ENCODE data around the gene MAN1B1. TPM values are rescaled to one million over a fixed set of nuclear protein-coding genes. Genes with fewer than 3 reads are reported as not detected.

Gene MAN1B1
- total and polyA plus RNA-seq, 2 of the 4 experiments (the other 2 are of a cell fraction): 28.7 to 55.1 TPM

- H2AFZ ChIP-seq (replicated peaks; ENCODE audit: low read length, poor library complexity): peak overlapping the region; percentile 63
- peaks cover 42% of the 10 kb centered on the region for H3K36me3 ChIP-seq (ENCODE audit: control insufficient read depth, insufficient read depth, low read length)
- no TSS peak for BruUV-seq (replicated peaks)
- in situ Hi-C loops (cut with MboI; ENCODE audit: low sequenced_read_pairs): no loop called here
- no peak overlapping the region for H4K91ac ChIP-seq (ENCODE audit: insufficient read depth, low read depth, low read length)
- no peak for ATAC-seq (ENCODE audit: low read depth)
- no peaks in the 10 kb centered on the region for H4K20me1 ChIP-seq (ENCODE audit: insufficient read depth, low read length)
- no peak for DNase-seq
- H3K4ac ChIP-seq (ENCODE audit: low read depth, low read length): no peak overlapping the region
- no peak overlapping the region for H3K4me2 ChIP-seq (ENCODE audit: low read depth, low read length)
- H4K5ac ChIP-seq (ENCODE audit: low read depth, low read length): no peak overlapping the region
- H2BK15ac ChIP-seq (ENCODE audit: low read depth, low read length): no peak overlapping the region
- TF ChIP-seq SMC3 (IDR thresholded peaks at IDR 0.05; ENCODE audit: low read depth, low read length) (no peak), CTCF (conservative IDR thresholded peaks at IDR 0.05; ENCODE audit: low read depth, low read length) (0 out of 2 replicates have a peak, but pooled peaks have one; percentile 13), RFX5 (IDR thresholded peaks at IDR 0.05; ENCODE audit: low read depth, low read length) (no peak), NFE2L2 (IDR thresholded peaks at IDR 0.05; ENCODE audit: low read depth, low read length) (no peak)
- H2AK5ac ChIP-seq (ENCODE audit: low read depth, low read length): no peak overlapping the region
- ChIA-PET POLR2A (ENCODE audit: unreplicated experiment) (no interaction called here), CTCF (no interaction called here)
- no peak overlapping the region for H3K18ac ChIP-seq (ENCODE audit: low read depth, low read length)
- H2BK5ac ChIP-seq (ENCODE audit: low read depth, low read length, poor library complexity, severe bottlenecking): no peak overlapping the region
- no peak overlapping the region for H4K8ac ChIP-seq (ENCODE audit: low read depth in 2 of 2, low read length in 2 of 2)
- peaks cover 6 to 7% of the 10 kb centered on the region in 2 experiments; a peak in 2 of 4 replicates for H3K79me1 ChIP-seq (ENCODE audit: low read depth in 1 of 2, low read length in 2 of 2)
- no peak overlapping the region for H3K9ac ChIP-seq (ENCODE audit: low read depth, low read length)
- H3K9me3 ChIP-seq (ENCODE audit: control insufficient read depth, insufficient read depth, low read length): no peaks in the 10 kb centered on the region
- peaks cover 2% of the 10 kb centered on the region; the same call in 1 of the 2 replicates for H3K9me1 ChIP-seq (ENCODE audit: insufficient read depth, low read length)
- intact Hi-C loops (cut with micrococcal nuclease): no loop called here
- H3K23ac ChIP-seq (ENCODE audit: low read depth, low read length): no peak overlapping the region
- no peak overlapping the region for H2BK120ac ChIP-seq (ENCODE audit: low read depth, low read length)
- no peak overlapping the region for H3K4me3 ChIP-seq (ENCODE audit: insufficient read depth, low read depth, low read length)
- dilution Hi-C loops (cut with HindIII; ENCODE audit: low sequenced_read_pairs, unreplicated experiment): no loop called here
- no peaks in the 10 kb centered on the region for H3K4me1 ChIP-seq (ENCODE audit: control insufficient read depth, insufficient read depth, low read length)
- no peak overlapping the region for H3K56ac ChIP-seq (ENCODE audit: extremely low read depth, insufficient read depth, low read length)
- H2AK9ac ChIP-seq (replicated peaks; ENCODE audit: low read depth, low read length, poor library complexity): no peak overlapping the region
- no peak overlapping the region for H2BK20ac ChIP-seq (ENCODE audit: low read depth, low read length)
- no peak overlapping the region for H3K14ac ChIP-seq (replicated peaks; ENCODE audit: low read depth, low read length)
- H3K27ac ChIP-seq (ENCODE audit: insufficient read depth, low read length): no peak overlapping the region
- no peaks in the 10 kb centered on the region for H3K27me3 ChIP-seq (ENCODE audit: control insufficient read depth, insufficient read depth, low read length)
- WGBS, 2 experiments (ENCODE audit: extremely low coverage in 2 of 2, insufficient read length in 1 of 2): 98% methylated on average over 10 of the region's 30 CpGs; no CpG with 5 or more reads in 1 of the 2 experiments
These were observed 9.1 kb downstream of the MAN1B1 start for GRCh38 chr9:137095664-137096517.
